ENCODE results near the gene PLEKHM3. TPM values are rescaled to one million over a fixed set of nuclear protein-coding genes. Genes with fewer than 3 reads are reported as not detected.

Gene PLEKHM3
- total and polyA plus RNA-seq, 2 of the 13 experiments (the other 11 are each of a cell fraction or from before 2014, with no cell fraction given): 4.5 to 4.7 TPM

DNA sequence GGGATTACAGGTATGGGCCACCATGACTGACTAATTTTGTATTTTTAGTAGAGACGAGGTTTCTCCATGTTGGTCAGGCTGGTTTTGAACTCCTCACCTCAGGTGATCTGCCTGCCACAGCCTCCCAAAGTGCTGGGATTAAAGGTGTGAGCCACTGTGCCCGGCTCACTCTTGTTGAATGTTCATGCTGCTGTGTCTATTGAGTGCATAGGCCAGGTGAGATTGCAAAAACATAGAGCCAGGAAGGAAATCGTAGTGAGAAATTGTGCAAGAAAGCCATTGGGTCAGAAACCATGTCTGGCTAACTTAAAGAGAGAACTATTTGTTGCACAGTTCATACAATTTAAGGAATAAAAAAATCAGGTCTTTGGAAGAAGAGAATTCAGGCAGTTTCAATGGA, 210.1 kb downstream of the PLEKHM3 start (continued):
- TF ChIP-seq, protein P1, sequence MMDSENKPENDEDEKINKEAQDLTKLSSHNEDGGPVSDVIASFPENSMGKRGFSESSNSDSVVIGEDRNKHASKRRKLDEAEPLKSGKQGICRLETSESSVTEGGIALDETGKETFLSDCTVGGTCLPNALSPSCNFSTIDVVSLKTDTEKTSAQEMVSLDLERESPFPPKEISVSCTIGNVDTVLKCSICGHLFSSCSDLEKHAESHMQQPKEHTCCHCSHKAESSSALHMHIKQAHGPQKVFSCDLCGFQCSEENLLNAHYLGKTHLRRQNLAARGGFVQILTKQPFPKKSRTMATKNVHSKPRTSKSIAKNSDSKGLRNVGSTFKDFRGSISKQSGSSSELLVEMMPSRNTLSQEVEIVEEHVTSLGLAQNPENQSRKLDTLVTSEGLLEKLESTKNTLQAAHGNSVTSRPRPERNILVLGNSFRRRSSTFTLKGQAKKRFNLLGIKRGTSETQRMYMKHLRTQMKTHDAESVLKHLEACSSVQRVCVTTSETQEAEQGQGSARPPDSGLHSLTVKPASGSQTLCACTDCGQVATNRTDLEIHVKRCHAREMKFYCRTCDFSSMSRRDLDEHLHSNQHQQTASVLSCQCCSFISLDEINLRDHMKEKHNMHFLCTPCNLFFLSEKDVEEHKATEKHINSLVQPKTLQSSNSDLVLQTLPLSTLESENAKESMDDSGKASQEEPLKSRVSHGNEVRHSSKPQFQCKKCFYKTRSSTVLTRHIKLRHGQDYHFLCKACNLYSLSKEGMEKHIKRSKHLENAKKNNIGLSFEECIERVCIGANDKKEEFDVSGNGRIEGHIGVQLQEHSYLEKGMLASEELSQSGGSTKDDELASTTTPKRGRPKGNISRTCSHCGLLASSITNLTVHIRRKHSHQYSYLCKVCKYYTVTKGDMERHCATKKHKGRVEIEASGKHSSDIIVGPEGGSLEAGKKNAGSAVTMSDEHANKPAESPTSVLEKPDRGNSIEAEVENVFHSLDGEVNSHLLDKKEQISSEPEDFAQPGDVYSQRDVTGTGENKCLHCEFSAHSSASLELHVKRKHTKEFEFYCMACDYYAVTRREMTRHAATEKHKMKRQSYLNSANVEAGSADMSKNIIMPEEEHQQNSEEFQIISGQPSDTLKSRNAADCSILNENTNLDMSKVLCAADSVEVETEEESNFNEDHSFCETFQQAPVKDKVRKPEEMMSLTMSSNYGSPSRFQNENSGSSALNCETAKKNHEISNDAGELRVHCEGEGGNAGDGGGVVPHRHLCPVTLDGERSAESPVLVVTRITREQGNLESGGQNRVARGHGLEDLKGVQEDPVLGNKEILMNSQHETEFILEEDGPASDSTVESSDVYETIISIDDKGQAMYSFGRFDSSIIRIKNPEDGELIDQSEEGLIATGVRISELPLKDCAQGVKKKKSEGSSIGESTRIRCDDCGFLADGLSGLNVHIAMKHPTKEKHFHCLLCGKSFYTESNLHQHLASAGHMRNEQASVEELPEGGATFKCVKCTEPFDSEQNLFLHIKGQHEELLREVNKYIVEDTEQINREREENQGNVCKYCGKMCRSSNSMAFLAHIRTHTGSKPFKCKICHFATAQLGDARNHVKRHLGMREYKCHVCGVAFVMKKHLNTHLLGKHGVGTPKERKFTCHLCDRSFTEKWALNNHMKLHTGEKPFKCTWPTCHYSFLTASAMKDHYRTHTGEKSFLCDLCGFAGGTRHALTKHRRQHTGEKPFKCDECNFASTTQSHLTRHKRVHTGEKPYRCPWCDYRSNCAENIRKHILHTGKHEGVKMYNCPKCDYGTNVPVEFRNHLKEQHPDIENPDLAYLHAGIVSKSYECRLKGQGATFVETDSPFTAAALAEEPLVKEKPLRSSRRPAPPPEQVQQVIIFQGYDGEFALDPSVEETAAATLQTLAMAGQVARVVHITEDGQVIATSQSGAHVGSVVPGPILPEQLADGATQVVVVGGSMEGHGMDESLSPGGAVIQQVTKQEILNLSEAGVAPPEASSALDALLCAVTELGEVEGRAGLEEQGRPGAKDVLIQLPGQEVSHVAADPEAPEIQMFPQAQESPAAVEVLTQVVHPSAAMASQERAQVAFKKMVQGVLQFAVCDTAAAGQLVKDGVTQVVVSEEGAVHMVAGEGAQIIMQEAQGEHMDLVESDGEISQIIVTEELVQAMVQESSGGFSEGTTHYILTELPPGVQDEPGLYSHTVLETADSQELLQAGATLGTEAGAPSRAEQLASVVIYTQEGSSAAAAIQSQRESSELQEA (CRISPR knock-in tag; IDR thresholded peaks at IDR 0.05; ENCODE audit: not compliant biosample characterization): no peak
- peak; percentile 61; the same call in 1 of the 2 replicates for TF ChIP-seq ZNF331 (CRISPR knock-in tag; IDR thresholded peaks at IDR 0.05)
- 0 out of 2 replicates have a peak, but pooled peaks have one; percentile 29 for TF ChIP-seq ZFY (CRISPR knock-in tag; IDR thresholded peaks at IDR 0.05)
- TF ChIP-seq ONECUT2 (CRISPR knock-in tag; IDR thresholded peaks at IDR 0.05): no peak
- no peak for TF ChIP-seq GATA4 (IDR thresholded peaks at IDR 0.05; ENCODE audit: borderline replicate concordance, low read depth)
- TF ChIP-seq SP140L (CRISPR knock-in tag; IDR thresholded peaks at IDR 0.05; ENCODE audit: borderline replicate concordance): no peak
- TF ChIP-seq ZNF10 (CRISPR knock-in tag; IDR thresholded peaks at IDR 0.05; ENCODE audit: borderline replicate concordance, low read depth): no peak
- TF ChIP-seq, protein P2, sequence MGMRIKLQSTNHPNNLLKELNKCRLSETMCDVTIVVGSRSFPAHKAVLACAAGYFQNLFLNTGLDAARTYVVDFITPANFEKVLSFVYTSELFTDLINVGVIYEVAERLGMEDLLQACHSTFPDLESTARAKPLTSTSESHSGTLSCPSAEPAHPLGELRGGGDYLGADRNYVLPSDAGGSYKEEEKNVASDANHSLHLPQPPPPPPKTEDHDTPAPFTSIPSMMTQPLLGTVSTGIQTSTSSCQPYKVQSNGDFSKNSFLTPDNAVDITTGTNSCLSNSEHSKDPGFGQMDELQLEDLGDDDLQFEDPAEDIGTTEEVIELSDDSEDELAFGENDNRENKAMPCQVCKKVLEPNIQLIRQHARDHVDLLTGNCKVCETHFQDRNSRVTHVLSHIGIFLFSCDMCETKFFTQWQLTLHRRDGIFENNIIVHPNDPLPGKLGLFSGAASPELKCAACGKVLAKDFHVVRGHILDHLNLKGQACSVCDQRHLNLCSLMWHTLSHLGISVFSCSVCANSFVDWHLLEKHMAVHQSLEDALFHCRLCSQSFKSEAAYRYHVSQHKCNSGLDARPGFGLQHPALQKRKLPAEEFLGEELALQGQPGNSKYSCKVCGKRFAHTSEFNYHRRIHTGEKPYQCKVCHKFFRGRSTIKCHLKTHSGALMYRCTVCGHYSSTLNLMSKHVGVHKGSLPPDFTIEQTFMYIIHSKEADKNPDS (CRISPR knock-in tag; IDR thresholded peaks at IDR 0.05): no peak
- no peak for TF ChIP-seq ZNF562 (CRISPR knock-in tag; IDR thresholded peaks at IDR 0.05; ENCODE audit: borderline replicate concordance)
- peak; percentile 55; the same call in 1 of the 2 replicates for TF ChIP-seq HDAC2 (CRISPR knock-in tag; IDR thresholded peaks at IDR 0.05)
- peak in 1 of 2 experiments; percentile 58; a peak in 2 of 4 replicates for TF ChIP-seq EP300 (IDR thresholded peaks at IDR 0.05; ENCODE audit: low read depth in 2 of 2, low read length in 2 of 2)
- no peak for TF ChIP-seq EP300 (CRISPR knock-in tag; IDR thresholded peaks at IDR 0.05; ENCODE audit: borderline replicate concordance)
- TF ChIP-seq, protein P3, sequence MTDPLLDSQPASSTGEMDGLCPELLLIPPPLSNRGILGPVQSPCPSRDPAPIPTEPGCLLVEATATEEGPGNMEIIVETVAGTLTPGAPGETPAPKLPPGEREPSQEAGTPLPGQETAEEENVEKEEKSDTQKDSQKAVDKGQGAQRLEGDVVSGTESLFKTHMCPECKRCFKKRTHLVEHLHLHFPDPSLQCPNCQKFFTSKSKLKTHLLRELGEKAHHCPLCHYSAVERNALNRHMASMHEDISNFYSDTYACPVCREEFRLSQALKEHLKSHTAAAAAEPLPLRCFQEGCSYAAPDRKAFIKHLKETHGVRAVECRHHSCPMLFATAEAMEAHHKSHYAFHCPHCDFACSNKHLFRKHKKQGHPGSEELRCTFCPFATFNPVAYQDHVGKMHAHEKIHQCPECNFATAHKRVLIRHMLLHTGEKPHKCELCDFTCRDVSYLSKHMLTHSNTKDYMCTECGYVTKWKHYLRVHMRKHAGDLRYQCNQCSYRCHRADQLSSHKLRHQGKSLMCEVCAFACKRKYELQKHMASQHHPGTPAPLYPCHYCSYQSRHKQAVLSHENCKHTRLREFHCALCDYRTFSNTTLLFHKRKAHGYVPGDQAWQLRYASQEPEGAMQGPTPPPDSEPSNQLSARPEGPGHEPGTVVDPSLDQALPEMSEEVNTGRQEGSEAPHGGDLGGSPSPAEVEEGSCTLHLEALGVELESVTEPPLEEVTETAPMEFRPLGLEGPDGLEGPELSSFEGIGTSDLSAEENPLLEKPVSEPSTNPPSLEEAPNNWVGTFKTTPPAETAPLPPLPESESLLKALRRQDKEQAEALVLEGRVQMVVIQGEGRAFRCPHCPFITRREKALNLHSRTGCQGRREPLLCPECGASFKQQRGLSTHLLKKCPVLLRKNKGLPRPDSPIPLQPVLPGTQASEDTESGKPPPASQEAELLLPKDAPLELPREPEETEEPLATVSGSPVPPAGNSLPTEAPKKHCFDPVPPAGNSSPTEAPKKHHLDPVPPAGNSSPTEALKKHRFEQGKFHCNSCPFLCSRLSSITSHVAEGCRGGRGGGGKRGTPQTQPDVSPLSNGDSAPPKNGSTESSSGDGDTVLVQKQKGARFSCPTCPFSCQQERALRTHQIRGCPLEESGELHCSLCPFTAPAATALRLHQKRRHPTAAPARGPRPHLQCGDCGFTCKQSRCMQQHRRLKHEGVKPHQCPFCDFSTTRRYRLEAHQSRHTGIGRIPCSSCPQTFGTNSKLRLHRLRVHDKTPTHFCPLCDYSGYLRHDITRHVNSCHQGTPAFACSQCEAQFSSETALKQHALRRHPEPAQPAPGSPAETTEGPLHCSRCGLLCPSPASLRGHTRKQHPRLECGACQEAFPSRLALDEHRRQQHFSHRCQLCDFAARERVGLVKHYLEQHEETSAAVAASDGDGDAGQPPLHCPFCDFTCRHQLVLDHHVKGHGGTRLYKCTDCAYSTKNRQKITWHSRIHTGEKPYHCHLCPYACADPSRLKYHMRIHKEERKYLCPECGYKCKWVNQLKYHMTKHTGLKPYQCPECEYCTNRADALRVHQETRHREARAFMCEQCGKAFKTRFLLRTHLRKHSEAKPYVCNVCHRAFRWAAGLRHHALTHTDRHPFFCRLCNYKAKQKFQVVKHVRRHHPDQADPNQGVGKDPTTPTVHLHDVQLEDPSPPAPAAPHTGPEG (CRISPR knock-in tag; IDR thresholded peaks at IDR 0.05): no peak; the same call in 1 of the 2 replicates

Data from HepG2 (cell line).